Prostate gland (tissue), 2 donors: ENCODE data around the gene TAC4. TPM values are rescaled to one million over a fixed set of nuclear protein-coding genes. Genes with fewer than 3 reads are reported as not detected.

ENCODE experiments used
- DNase-seq: peaks from one replicate; pipeline ENCODE4 v3.0.0-alpha.2; 2019; ENCODE audit warnings: low spot score
- H3K27ac ChIP-seq, 2 donors: fragments of 200-600 bp; sonication (generic); 2 replicates each; pipeline ENCODE4 v1.5.1; 2017 to 2019
- H3K27me3 ChIP-seq: fragments of 200-600 bp; sonication (generic); replicated peaks from 2 replicates; pipeline ENCODE4 v1.5.1; 2019; ENCODE audit not compliant: insufficient read depth
- H3K36me3 ChIP-seq, 2 donors: fragments of 200-600 bp; sonication (generic); 1 replicate in 1 of 2; 2 replicates in 1 of 2; pipeline versions ENCODE4 v1.5.1 to v1.8.1; 2017 to 2019
- H3K4me1 ChIP-seq: fragments of 200-600 bp; sonication (generic); replicated peaks from 2 replicates; pipeline ENCODE4 v1.5.1; 2019
- H3K4me3 ChIP-seq, 2 donors: fragments of 200-600 bp; sonication (generic); 2 replicates each; pipeline ENCODE4 v1.5.1; 2017 to 2019
- H3K9me3 ChIP-seq: fragments of 200-600 bp; sonication (generic); 2 replicates; pipeline ENCODE4 v1.5.1; 2017
- POLR2A ChIP-seq: fragments of 450-650 bp; IDR thresholded peaks from one replicate; pipeline ENCODE4 v1.6.1; 2016; ENCODE audit warnings: antibody characterized with exemption, mild to moderate bottlenecking
- POLR2AphosphoS5 ChIP-seq: sonication (generic); formaldehyde crosslinking; IDR thresholded peaks from one replicate; pipeline ENCODE4 v1.6.1; 2017; ENCODE audit warnings: antibody characterized with exemption
- WGBS: methylation state at CpG from one replicate; pipeline ENCODE4 v1.1.5; 2018; 5-methylcytosine and 5-hydroxymethylcytosine counted together
- intact Hi-C: fragments of 100-400 bp; cut with DNase I; formaldehyde crosslinking; loops from one replicate; pipeline ENCODE4 v1.14.2; 2022
- total RNA-seq, 2 donors: library from RNA; depleted of rRNA; stranded (reverse); fragments of >200 nt; gene quantifications; one replicate each; pipeline ENCODE4 v1.1.0, GENCODE V29; 2016
- TF ChIP-seq, protein P1 (sequence below), 4 experiments: fragments of 200-600 bp in 2 of 4; fragments of 450-650 bp in 2 of 4; sonication (generic) in 2 of 4; IDR thresholded peaks; 1 replicate in 3 of 4; 2 replicates in 1 of 4; pipeline ENCODE4 v1.5.1; 2016 to 2019; ENCODE audit warnings: antibody characterized with exemption in 4 of 4, mild to moderate bottlenecking in 2 of 4, moderate library complexity in 2 of 4

Gene TAC4
- total RNA-seq, 2 donors from 2014 or later: not detected

DNA sequence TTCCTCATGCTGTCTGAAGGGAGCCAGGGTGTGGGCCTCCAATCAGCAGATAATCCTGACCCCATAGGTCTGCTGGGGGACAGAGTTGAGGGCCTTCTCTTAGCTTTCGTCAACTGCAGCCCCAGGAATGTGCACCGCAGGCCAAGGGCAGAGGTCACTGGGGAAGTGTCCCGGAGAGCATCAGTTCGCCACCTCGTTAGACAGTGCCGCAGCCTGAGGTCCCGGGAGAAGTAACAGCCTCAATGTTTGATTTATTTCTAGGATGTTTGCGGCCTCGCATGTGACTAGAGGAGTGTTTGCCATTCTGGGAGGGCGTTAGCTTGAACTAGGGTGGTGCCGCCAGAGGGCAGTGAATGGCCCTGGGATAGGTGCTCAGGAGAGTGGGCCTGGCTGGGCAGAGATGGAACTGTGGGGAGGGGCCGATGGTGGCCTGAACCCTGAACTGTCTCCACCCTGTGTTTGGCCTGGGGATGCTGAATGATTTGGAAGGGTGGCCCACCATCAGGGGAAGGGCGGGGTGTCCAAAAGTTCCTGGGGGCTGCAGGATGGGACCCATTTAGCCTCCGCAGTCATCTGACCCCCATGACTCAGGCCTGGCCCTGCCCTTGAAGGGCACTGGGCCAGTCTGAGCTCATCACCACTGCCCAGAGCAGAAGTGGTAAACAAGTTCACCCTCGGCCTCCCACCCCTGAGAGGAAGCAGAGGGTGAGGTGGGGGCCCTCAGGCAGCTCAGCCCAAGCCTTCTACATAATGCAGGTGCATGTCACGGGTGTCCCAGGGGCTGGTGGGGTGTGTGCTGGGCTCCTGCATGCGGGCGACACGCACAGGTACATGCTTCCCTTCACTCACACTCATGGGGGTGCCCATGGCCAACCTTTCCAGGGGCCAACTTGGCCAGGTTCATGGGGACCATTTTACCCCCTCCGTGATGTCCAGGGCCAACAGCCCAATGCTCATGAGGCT, 12.4 kb upstream of the TAC4 start:
- intact Hi-C loops: no loop called here
- Histone ChIP-seq H3K4me3 (no peak overlapping the region), H3K27me3 (no peaks in the 10 kb centered on the region), H3K4me1 (no peaks in the 10 kb centered on the region), H3K27ac (no peak overlapping the region), H3K9me3 (no peaks in the 10 kb centered on the region), H3K36me3 (no peaks in the 10 kb centered on the region)
- WGBS: 75% methylated on average over 20 of the region's 20 CpGs
- DNase-seq: no peak
- no peak for TF ChIP-seq POLR2AphosphoS5

DNA sequence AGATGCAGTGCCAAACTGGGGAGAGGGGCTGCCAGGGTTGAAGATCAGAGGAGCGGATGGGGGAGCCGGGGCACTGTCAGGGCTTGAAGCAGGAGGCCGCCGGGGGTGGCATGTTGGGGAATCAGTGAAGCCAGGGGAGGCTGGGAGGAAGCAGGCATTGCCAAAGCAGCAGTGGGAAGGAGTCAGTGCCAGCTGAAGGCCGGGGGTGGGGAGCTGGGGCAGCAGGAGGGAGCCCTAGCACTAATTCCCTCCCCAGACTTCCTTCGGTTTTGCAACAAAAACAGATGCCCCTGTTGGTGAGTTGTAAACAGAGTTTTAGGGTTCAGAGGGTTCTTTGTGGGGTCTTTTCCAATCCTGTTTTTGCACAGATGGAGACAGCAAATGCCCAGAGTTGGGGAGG, 10.9 kb upstream of the TAC4 start:
- WGBS: 32% methylated on average over 6 of the region's 6 CpGs
- Histone ChIP-seq H3K27ac (no peak overlapping the region), H3K4me1 (no peaks in the 10 kb centered on the region), H3K4me3 (no peak overlapping the region), H3K27me3 (no peaks in the 10 kb centered on the region), H3K9me3 (no peaks in the 10 kb centered on the region), H3K36me3 (no peaks in the 10 kb centered on the region)
- TF ChIP-seq, protein P1, sequence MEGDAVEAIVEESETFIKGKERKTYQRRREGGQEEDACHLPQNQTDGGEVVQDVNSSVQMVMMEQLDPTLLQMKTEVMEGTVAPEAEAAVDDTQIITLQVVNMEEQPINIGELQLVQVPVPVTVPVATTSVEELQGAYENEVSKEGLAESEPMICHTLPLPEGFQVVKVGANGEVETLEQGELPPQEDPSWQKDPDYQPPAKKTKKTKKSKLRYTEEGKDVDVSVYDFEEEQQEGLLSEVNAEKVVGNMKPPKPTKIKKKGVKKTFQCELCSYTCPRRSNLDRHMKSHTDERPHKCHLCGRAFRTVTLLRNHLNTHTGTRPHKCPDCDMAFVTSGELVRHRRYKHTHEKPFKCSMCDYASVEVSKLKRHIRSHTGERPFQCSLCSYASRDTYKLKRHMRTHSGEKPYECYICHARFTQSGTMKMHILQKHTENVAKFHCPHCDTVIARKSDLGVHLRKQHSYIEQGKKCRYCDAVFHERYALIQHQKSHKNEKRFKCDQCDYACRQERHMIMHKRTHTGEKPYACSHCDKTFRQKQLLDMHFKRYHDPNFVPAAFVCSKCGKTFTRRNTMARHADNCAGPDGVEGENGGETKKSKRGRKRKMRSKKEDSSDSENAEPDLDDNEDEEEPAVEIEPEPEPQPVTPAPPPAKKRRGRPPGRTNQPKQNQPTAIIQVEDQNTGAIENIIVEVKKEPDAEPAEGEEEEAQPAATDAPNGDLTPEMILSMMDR (IDR thresholded peaks at IDR 0.05): no peak
- TF ChIP-seq POLR2AphosphoS5 (no peak), POLR2A (no peak)
- intact Hi-C loops: no loop called here
- no peak for DNase-seq

DNA sequence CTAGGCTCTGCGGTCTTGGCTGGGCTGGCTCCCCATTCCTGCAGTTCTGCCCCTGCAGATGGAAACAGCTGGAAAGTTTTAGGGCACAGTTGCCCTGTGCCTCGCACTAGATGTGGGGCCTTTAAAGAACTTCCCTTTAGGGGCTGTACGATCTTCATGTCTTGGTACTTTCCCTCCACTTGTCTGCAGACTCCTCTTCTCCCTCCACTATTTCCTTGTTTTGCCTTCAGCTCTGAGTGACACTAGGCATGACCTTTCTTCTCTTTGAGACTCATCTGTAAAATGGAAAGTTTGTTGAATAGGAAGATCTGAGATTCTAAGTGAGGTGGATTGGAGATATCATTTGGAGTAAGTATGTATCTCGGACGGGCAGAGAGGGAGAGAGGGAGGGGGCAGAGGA, 6.3 kb upstream of the TAC4 start:
- DNase-seq: no peak
- Histone ChIP-seq H3K36me3 (no peaks in the 10 kb centered on the region), H3K27ac (no peak overlapping the region), H3K4me1 (no peaks in the 10 kb centered on the region), H3K27me3 (no peaks in the 10 kb centered on the region), H3K4me3 (no peak overlapping the region), H3K9me3 (no peaks in the 10 kb centered on the region)
- TF ChIP-seq, protein P1 (IDR thresholded peaks at IDR 0.05): no peak
- 87% methylated on average over 5 of the region's 5 CpGs for WGBS
- intact Hi-C loops: loop anchor here (5.0 kb wide), 2 partner anchors 147 to 287 kb away; partner anchors contain the start of gene SLC35B1

DNA sequence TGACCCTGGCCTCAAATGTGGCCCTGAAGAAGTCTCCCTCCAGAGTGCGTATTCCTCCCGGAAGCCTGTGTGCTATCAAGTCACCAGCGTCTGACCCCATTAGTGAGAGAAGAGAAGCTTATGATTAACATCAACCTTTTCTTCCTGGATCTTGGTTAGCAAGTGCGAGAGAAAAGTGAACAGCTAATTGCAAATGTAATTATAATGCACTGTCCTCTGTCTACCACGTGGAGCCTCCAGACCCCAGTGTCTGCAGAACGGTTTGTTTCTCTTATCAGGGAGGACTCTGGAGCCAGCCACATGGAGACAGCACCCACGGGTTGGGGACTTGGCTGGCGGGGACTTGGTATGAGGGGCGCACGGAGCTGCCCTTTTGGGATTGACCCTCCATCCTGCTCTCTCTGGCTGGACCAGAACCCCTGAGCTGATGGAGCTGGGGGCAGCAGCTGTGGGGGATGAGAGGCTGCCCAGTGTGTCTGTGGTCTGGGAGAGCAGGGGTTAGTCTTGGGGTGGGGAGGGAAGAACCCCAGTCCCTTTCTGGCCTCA, 5.7 kb upstream of the TAC4 start:
- no peaks in the 10 kb centered on the region for H3K4me1 ChIP-seq
- WGBS: 76% methylated on average over 10 of the region's 10 CpGs
- no peak for TF ChIP-seq POLR2AphosphoS5
- TF ChIP-seq, protein P1 (IDR thresholded peaks at IDR 0.05): no peak
- TF ChIP-seq POLR2A: no peak
- no peaks in the 10 kb centered on the region for H3K27me3 ChIP-seq
- no peaks in the 10 kb centered on the region for H3K36me3 ChIP-seq
- no peaks in the 10 kb centered on the region for H3K9me3 ChIP-seq
- no peak for DNase-seq
- H3K27ac ChIP-seq: no peak overlapping the region
- intact Hi-C loops: loop anchor here (5.0 kb wide), 2 partner anchors 146 to 286 kb away; partner anchors contain the start of gene SLC35B1
- H3K4me3 ChIP-seq: no peak overlapping the region

DNA sequence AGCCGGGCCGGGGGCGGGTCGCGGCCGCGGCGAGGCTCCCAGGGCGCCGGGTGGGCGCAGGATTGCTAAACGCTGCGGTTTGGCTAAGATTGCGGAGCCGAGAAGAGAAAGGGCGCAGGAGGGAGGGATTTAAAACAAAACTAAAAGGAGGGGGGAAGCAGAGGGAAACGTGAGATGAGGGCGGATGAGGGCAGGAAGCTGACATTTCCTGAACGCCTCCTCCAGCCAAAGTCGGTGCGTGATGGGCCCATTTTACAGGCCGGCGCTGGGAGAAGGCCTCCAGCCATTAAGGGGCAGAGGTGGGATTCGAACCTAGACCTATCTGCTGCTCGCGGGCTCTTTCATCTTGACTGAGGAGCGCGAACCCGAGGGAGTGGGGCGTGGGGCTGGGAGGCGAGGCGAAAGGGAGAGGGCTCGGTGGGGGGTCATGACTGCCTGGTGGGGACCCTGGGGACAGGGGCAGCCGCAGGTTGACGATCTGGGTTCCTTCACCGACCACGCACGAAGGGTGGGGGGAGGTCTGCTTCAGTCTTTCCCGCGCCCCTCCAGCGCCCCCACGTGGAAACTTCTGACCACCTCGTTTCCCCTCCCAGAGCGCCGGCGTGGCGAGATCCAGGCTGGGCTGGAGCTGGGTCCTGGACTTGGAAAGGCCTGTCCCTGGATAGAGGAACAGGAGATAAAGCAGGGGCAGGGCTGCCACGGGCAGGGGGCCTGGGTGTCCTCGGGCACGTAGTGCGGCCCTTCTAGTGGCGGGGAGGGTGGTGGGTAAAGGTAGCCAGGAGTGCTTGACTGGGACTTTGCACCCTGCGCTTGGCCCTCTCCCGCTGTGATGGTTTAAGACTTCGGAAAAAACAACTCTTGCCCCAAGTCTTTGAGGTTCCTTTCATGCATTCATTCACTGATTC, 3.8 kb upstream of the TAC4 start:
- intact Hi-C loops: loop anchor here (5.0 kb wide), 2 partner anchors 144 to 284 kb away; partner anchors contain the start of gene SLC35B1
- WGBS: 8% methylated on average over 54 of the region's 55 CpGs
- H3K27ac ChIP-seq: peak overlapping the region in 1 of 2 donors; percentile 38

More for the DNA sequence above, 3.8 kb upstream of the TAC4 start:
- Histone ChIP-seq H3K36me3 (no peaks in the 10 kb centered on the region), H3K4me3 (peak overlapping the region; percentile 56 to 62), H3K9me3 (no peaks in the 10 kb centered on the region), H3K27me3 (no peaks in the 10 kb centered on the region), H3K4me1 (no peaks in the 10 kb centered on the region)
- DNase-seq: peak; percentile 69
- TF ChIP-seq POLR2AphosphoS5 (peak; percentile 23), POLR2A (no peak)
- TF ChIP-seq, protein P1 (IDR thresholded peaks at IDR 0.05): peak; percentile 29 to 77 (median 70)
